A549 (cell line): ENCODE data around the gene LRIG1. TPM values are rescaled to one million over a fixed set of nuclear protein-coding genes. Genes with fewer than 3 reads are reported as not detected.

Experiments used
- ATAC-seq, 2 experiments: fragments of 200-7000 bp in 1 of 2; fragments of >200 bp in 1 of 2; cut with Nextera tagmentation in 1 of 2; cut with Tn5 transposase in 1 of 2; 3 replicates each; pipeline versions ENCODE4 v1.8.0 to v1.9.1; 2018 to 2020; ENCODE audit warnings: mild to moderate bottlenecking in 1 of 2, moderate library complexity in 1 of 2
- CTCF ChIA-PET: fragments of 300-600 bp; sonication (Branson Sonifier 250); formaldehyde crosslinking; extraction: SDS; loops from one replicate; lab custom pipeline; 2021; ENCODE audit warnings: antibody characterized with exemption, inconsistent platforms; lab: Yijun Ruan, JAX
- POLR2A ChIA-PET: fragments of 350-600 bp; formaldehyde crosslinking; extraction: SDS; loops from one replicate; lab custom pipeline; 2021; ENCODE audit warnings: antibody characterized with exemption, inconsistent platforms; lab: Yijun Ruan, JAX
- DNase-seq, 2 experiments: peaks; one replicate each; pipeline versions ENCODE4 v3.0.0 to v3.0.0-alpha.2; 2011 to 2016; ENCODE audit warnings: low read depth in 1 of 2, low spot score in 1 of 2
- FAIRE-seq: peaks from 2 replicates; lab custom pipeline; 2011; peaks lifted over from hg19 to GRCh38; lab: Jason Lieb, UNC
- H3K27ac ChIP-seq, 2 experiments: fragments of >200 bp; sonication (Bioruptor Twin); formaldehyde crosslinking; 3 replicates each; pipeline ENCODE4 v1.5.1; 2016 to 2017
- H3K4me1 ChIP-seq: fragments of >200 bp; sonication (Bioruptor Twin); formaldehyde crosslinking; 3 replicates; pipeline ENCODE4 v1.6.1; 2016
- H3K4me2 ChIP-seq: fragments of >200 bp; sonication (Bioruptor Twin); formaldehyde crosslinking; 3 replicates; pipeline ENCODE4 v1.6.1; 2016
- H3K4me3 ChIP-seq: fragments of >200 bp; sonication (Bioruptor Twin); formaldehyde crosslinking; 3 replicates; pipeline ENCODE4 v1.5.1; 2016
- H3K9me3 ChIP-seq: fragments of >200 bp; sonication (Bioruptor Twin); formaldehyde crosslinking; 3 replicates; pipeline ENCODE4 v1.6.1; 2016
- BHLHE40 ChIP-seq: IDR thresholded peaks from 2 replicates; pipeline ENCODE4 v1.6.1; 2012; ENCODE audit warnings: low read depth, low read length, inconsistent platforms
- EP300 ChIP-seq, 2 experiments: fragments of >200 bp; sonication (Bioruptor Twin); formaldehyde crosslinking; IDR thresholded peaks; 2 replicates in 1 of 2; 3 replicates in 1 of 2; pipeline ENCODE4 v1.6.1; 2016 to 2017
- FOSL2 ChIP-seq, 2 experiments: fragments of 450-650 bp in 1 of 2; fragments of >200 bp in 1 of 2; sonication (Bioruptor Twin) in 1 of 2; formaldehyde crosslinking; IDR thresholded peaks; 2 replicates each; pipeline versions ENCODE4 v1.5.0 to v1.6.1; 2016 to 2020; ENCODE audit warnings: mild to moderate bottlenecking in 1 of 2, moderate library complexity in 1 of 2
- FOXS1 ChIP-seq: fragments of 250-450 bp; sonication (Bioruptor Pico); IDR thresholded peaks from 2 replicates; pipeline ENCODE4 v1.5.0; 2020; ENCODE audit warnings: mild to moderate bottlenecking, moderate library complexity
- HOXA7 ChIP-seq: fragments of 250-450 bp; sonication (Bioruptor Pico); IDR thresholded peaks from 2 replicates; pipeline ENCODE4 v1.5.0; 2020; ENCODE audit warnings: mild to moderate bottlenecking, moderate library complexity
- HOXB13 ChIP-seq: fragments of 250-450 bp; sonication (Bioruptor Pico); IDR thresholded peaks from 2 replicates; pipeline ENCODE4 v1.5.0; 2020; ENCODE audit warnings: low read depth, mild to moderate bottlenecking, moderate library complexity
- JUNB ChIP-seq: fragments of >200 bp; sonication (Bioruptor Twin); formaldehyde crosslinking; IDR thresholded peaks from 2 replicates; pipeline ENCODE4 v1.6.1; 2016
- KDM1A ChIP-seq: fragments of 200-600 bp; sonication (generic); IDR thresholded peaks from 2 replicates; pipeline ENCODE4 v1.6.1; 2016; ENCODE audit warnings: low read depth, mild to moderate bottlenecking
- KDM5A ChIP-seq: fragments of 200-600 bp; sonication (generic); IDR thresholded peaks from 2 replicates; pipeline ENCODE4 v1.6.1; 2016; ENCODE audit warnings: antibody characterized with exemption, mild to moderate bottlenecking
- MAZ ChIP-seq: fragments of 150-350 bp; IDR thresholded peaks from 2 replicates; pipeline ENCODE4 v1.6.1; 2014; ENCODE audit warnings: antibody characterized with exemption, low read depth, low read length, borderline replicate concordance
- NFE2L2 ChIP-seq: fragments of 150-350 bp; conservative IDR thresholded peaks from 2 replicates; pipeline ENCODE4 v1.6.1; 2014; ENCODE audit warnings: low read length
- NR3C1 ChIP-seq: fragments of >200 bp; sonication (Bioruptor Twin); formaldehyde crosslinking; IDR thresholded peaks from 3 replicates; pipeline ENCODE4 v1.6.1; 2017
- RARB ChIP-seq: fragments of 250-450 bp; sonication (Bioruptor Pico); IDR thresholded peaks from 2 replicates; pipeline ENCODE4 v1.8.0; 2021; ENCODE audit warnings: mild to moderate bottlenecking, moderate library complexity
- ZNF302 ChIP-seq: fragments of 250-450 bp; sonication (Bioruptor Pico); IDR thresholded peaks from 2 replicates; pipeline ENCODE4 v1.9.0; 2021; ENCODE audit warnings: inconsistent platforms, mild to moderate bottlenecking, moderate library complexity
- ZSCAN20 ChIP-seq: fragments of 250-450 bp; sonication (Bioruptor Pico); IDR thresholded peaks from 2 replicates; pipeline ENCODE4 v1.8.0; 2022; ENCODE audit warnings: mild to moderate bottlenecking, moderate library complexity
- WGBS: methylation state at CpG from one replicate; pipeline ENCODE4 v1.1.6; 2017; ENCODE audit errors: missing lambda C conversion rate; 5-methylcytosine and 5-hydroxymethylcytosine counted together
- polyA plus RNA-seq, 4 experiments: library from polyadenylated mRNA; depleted of rRNA in 3 of 4; stranded (reverse); fragments of >200 nt; fragmentation: RNase III in 1 of 4; extraction: RNeasy Plus Mini Kit Qiagen cat#74134 plus additional on column Dnase treatment in 1 of 4; gene quantifications; 2 replicates in 3 of 4; 3 replicates in 1 of 4; pipeline ENCODE4 v1.2.3, GENCODE V29; 2011 to 2017
- TF ChIP-seq, protein P1 (sequence below): IDR thresholded peaks from 2 replicates; pipeline ENCODE4 v1.6.1; 2012
- TF ChIP-seq, protein P2 (sequence below): fragments of >200 bp; sonication (Bioruptor Twin); formaldehyde crosslinking; IDR thresholded peaks from 3 replicates; pipeline ENCODE4 v1.6.1; 2016
- TF ChIP-seq, protein P3 (sequence below): fragments of 250-450 bp; sonication (Bioruptor Pico); IDR thresholded peaks from 2 replicates; pipeline ENCODE4 v1.5.0; 2021; ENCODE audit warnings: mild to moderate bottlenecking, moderate library complexity, borderline replicate concordance
- TF ChIP-seq, protein P4 (sequence below): IDR thresholded peaks from 2 replicates; pipeline ENCODE4 v1.6.1; 2012; ENCODE audit warnings: low read depth, borderline replicate concordance
- TF ChIP-seq, protein P5 (sequence below): fragments of 200-600 bp; sonication (generic); IDR thresholded peaks from 2 replicates; pipeline ENCODE4 v1.6.1; 2016; ENCODE audit warnings: antibody characterized with exemption, mild to moderate bottlenecking, moderate library complexity

The LRIG1 gene
- polyA plus RNA-seq, 2 of the 4 experiments (the other 2 are of a cell fraction) = 1.8 to 6.2 TPM

DNA sequence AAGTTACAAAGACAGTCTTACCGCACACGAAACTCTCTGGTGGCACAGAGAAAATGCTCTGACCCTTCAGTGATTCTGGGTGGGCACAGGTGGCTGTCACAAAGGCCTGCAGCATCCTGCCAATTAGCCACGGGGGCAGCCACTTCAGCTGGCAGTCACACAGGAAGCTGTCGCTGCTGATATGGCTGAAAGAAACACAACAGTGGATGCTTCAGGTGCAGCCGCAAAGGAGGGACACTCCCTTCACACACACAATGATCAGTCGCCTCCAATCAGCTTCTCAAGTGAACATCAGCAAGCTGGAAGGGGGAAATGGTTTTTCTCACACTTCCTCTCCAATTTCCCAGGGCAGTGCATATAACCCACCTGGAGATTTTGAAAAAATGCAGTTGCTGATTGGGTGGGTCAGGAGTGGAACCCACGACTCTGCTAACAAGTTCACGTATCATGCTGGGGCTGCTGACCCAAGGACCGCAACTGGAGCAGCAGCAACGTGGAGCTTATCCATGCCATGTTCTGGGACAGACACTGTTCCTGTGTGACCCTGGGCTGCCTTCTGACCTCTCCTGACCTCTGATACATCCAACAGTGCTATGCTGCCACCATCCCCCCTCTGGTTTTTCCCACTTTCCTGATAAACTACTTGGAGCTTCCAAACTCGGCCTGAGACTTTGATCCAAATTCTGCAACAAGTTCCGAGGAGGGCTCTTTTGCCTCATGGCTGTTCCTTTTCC, 106.6 kb downstream of the LRIG1 start:
- no peak for DNase-seq
- H3K9me3 ChIP-seq = no peaks in the 10 kb centered on the region
- POLR2A ChIA-PET = no interaction called here
- 73% methylated on average over 9 of the region's 12 CpGs for WGBS
- H3K4me2 ChIP-seq = no peak overlapping the region
- ATAC-seq = no peak
- H3K4me1 ChIP-seq = no peaks in the 10 kb centered on the region
- no peak for FAIRE-seq
- TF ChIP-seq ZNF302 (CRISPR knock-in tag) (no peak), MAZ (no peak)
- H3K4me3 ChIP-seq = no peak overlapping the region
- no peak overlapping the region for H3K27ac ChIP-seq
- CTCF ChIA-PET = interaction anchor here (1.5 to 2.0 kb wide), 3 partner anchors 10 to 14 kb away, joined by 3 to 12 read pairs (median 5); no protein-coding TSS in a partner anchor

DNA sequence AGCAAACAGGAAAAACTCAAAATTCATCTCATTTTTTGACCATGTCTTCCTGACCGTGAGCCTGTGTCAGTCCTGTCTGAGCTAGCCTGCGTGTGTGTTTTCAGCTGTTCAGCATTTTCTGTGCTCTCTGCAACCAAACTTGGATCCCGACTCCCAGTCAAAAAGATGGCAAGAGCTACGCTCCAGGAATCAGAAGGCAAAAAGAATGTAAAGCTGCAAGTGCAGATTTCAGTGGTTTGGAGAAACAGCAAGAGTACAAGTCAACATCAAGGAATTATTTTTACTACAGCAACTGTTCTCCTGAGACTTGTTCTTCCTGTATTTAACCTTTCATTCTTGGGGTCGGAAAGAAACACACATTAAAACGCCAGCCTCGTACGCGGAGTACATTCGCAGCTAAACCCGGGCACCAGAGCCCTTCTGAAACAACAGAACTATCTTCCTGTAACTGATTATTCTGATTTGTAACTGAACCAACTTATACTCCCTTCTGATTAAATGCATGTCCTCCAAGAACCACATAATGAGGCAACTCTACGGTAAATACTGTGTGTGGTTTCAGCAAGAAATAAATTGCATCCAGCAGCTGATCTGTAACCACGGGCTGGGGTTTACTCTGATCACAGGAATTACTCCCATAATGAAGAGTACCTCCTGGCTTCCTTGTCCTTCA, 107.4 kb downstream of the LRIG1 start:
- Histone ChIP-seq H3K4me2 (no peak overlapping the region), H3K4me3 (no peak overlapping the region), H3K27ac (no peak overlapping the region), H3K4me1 (no peaks in the 10 kb centered on the region), H3K9me3 (no peaks in the 10 kb centered on the region)
- FAIRE-seq = no peak
- CTCF ChIA-PET = interaction anchor here (1.0 to 2.0 kb wide), 3 partner anchors 9 to 14 kb away, joined by 3 to 12 read pairs (median 5); no protein-coding TSS in a partner anchor
- POLR2A ChIA-PET = no interaction called here
- TF ChIP-seq HOXB13 (CRISPR knock-in tag) = no peak
- no peak for TF ChIP-seq NFE2L2
- no peak for TF ChIP-seq JUNB
- no peak for TF ChIP-seq HOXA7 (CRISPR knock-in tag)
- no peak for TF ChIP-seq RARB (CRISPR knock-in tag)
- TF ChIP-seq, protein P1, sequence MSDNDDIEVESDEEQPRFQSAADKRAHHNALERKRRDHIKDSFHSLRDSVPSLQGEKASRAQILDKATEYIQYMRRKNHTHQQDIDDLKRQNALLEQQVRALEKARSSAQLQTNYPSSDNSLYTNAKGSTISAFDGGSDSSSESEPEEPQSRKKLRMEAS = no peak
- TF ChIP-seq NR3C1 = no peak
- no peak for TF ChIP-seq KDM5A
- TF ChIP-seq, protein P2, sequence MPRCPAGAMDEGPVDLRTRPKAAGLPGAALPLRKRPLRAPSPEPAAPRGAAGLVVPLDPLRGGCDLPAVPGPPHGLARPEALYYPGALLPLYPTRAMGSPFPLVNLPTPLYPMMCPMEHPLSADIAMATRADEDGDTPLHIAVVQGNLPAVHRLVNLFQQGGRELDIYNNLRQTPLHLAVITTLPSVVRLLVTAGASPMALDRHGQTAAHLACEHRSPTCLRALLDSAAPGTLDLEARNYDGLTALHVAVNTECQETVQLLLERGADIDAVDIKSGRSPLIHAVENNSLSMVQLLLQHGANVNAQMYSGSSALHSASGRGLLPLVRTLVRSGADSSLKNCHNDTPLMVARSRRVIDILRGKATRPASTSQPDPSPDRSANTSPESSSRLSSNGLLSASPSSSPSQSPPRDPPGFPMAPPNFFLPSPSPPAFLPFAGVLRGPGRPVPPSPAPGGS = no peak
- TF ChIP-seq EP300 (IDR thresholded peaks at IDR 0.05) = no peak
- TF ChIP-seq ZSCAN20 (CRISPR knock-in tag) = no peak
- TF ChIP-seq, protein P3, sequence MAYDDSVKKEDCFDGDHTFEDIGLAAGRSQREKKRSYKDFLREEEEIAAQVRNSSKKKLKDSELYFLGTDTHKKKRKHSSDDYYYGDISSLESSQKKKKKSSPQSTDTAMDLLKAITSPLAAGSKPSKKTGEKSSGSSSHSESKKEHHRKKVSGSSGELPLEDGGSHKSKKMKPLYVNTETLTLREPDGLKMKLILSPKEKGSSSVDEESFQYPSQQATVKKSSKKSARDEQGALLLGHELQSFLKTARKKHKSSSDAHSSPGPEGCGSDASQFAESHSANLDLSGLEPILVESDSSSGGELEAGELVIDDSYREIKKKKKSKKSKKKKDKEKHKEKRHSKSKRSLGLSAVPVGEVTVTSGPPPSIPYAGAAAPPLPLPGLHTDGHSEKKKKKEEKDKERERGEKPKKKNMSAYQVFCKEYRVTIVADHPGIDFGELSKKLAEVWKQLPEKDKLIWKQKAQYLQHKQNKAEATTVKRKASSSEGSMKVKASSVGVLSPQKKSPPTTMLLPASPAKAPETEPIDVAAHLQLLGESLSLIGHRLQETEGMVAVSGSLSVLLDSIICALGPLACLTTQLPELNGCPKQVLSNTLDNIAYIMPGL = no peak
- TF ChIP-seq FOXS1 (CRISPR knock-in tag) = no peak
- no peak for TF ChIP-seq BHLHE40
- TF ChIP-seq KDM1A = no peak
- TF ChIP-seq, protein P4, sequence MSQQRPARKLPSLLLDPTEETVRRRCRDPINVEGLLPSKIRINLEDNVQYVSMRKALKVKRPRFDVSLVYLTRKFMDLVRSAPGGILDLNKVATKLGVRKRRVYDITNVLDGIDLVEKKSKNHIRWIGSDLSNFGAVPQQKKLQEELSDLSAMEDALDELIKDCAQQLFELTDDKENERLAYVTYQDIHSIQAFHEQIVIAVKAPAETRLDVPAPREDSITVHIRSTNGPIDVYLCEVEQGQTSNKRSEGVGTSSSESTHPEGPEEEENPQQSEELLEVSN = no peak
- TF ChIP-seq FOSL2 (IDR thresholded peaks at IDR 0.05) = no peak
- no peak for TF ChIP-seq FOSL2 (CRISPR knock-in tag; IDR thresholded peaks at IDR 0.05)
- TF ChIP-seq, protein P5, sequence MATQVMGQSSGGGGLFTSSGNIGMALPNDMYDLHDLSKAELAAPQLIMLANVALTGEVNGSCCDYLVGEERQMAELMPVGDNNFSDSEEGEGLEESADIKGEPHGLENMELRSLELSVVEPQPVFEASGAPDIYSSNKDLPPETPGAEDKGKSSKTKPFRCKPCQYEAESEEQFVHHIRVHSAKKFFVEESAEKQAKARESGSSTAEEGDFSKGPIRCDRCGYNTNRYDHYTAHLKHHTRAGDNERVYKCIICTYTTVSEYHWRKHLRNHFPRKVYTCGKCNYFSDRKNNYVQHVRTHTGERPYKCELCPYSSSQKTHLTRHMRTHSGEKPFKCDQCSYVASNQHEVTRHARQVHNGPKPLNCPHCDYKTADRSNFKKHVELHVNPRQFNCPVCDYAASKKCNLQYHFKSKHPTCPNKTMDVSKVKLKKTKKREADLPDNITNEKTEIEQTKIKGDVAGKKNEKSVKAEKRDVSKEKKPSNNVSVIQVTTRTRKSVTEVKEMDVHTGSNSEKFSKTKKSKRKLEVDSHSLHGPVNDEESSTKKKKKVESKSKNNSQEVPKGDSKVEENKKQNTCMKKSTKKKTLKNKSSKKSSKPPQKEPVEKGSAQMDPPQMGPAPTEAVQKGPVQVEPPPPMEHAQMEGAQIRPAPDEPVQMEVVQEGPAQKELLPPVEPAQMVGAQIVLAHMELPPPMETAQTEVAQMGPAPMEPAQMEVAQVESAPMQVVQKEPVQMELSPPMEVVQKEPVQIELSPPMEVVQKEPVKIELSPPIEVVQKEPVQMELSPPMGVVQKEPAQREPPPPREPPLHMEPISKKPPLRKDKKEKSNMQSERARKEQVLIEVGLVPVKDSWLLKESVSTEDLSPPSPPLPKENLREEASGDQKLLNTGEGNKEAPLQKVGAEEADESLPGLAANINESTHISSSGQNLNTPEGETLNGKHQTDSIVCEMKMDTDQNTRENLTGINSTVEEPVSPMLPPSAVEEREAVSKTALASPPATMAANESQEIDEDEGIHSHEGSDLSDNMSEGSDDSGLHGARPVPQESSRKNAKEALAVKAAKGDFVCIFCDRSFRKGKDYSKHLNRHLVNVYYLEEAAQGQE = no peak
- 90% methylated on average over 13 of the region's 13 CpGs for WGBS
- no peak for DNase-seq
- ATAC-seq = no peak
